ENCODE measurements around the gene PLXDC1. TPM values are rescaled to one million over a fixed set of nuclear protein-coding genes. Genes with fewer than 3 reads are reported as not detected.
A peak's percentile ranks its signal among the peaks of the same experiment; 100 is the strongest.

The PLXDC1 gene
- total and polyA plus RNA-seq, 2 of the 13 experiments (the other 11 are each of a cell fraction or from before 2014, with no cell fraction given) = not detected

- TF ChIP-seq, protein P1, sequence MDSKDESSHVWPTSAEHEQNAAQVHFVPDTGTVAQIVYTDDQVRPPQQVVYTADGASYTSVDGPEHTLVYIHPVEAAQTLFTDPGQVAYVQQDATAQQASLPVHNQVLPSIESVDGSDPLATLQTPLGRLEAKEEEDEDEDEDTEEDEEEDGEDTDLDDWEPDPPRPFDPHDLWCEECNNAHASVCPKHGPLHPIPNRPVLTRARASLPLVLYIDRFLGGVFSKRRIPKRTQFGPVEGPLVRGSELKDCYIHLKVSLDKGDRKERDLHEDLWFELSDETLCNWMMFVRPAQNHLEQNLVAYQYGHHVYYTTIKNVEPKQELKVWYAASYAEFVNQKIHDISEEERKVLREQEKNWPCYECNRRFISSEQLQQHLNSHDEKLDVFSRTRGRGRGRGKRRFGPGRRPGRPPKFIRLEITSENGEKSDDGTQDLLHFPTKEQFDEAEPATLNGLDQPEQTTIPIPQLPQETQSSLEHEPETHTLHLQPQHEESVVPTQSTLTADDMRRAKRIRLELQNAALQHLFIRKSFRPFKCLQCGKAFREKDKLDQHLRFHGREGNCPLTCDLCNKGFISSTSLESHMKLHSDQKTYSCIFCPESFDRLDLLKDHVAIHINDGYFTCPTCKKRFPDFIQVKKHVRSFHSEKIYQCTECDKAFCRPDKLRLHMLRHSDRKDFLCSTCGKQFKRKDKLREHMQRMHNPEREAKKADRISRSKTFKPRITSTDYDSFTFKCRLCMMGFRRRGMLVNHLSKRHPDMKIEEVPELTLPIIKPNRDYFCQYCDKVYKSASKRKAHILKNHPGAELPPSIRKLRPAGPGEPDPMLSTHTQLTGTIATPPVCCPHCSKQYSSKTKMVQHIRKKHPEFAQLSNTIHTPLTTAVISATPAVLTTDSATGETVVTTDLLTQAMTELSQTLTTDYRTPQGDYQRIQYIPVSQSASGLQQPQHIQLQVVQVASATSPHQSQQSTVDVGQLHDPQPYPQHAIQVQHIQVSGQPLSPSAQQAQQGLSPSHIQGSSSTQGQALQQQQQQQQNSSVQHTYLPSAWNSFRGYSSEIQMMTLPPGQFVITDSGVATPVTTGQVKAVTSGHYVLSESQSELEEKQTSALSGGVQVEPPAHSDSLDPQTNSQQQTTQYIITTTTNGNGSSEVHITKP (CRISPR knock-in tag; IDR thresholded peaks at IDR 0.05; ENCODE audit: low read depth) = 0 out of 2 replicates have a peak, but pooled peaks have one; percentile 62
- TF ChIP-seq FOXO1 (CRISPR knock-in tag; IDR thresholded peaks at IDR 0.05) = no peak; the same call in none of the 2 replicates
- no peak for TF ChIP-seq IKZF1 (IDR thresholded peaks at IDR 0.05)
- TF ChIP-seq, protein P2, sequence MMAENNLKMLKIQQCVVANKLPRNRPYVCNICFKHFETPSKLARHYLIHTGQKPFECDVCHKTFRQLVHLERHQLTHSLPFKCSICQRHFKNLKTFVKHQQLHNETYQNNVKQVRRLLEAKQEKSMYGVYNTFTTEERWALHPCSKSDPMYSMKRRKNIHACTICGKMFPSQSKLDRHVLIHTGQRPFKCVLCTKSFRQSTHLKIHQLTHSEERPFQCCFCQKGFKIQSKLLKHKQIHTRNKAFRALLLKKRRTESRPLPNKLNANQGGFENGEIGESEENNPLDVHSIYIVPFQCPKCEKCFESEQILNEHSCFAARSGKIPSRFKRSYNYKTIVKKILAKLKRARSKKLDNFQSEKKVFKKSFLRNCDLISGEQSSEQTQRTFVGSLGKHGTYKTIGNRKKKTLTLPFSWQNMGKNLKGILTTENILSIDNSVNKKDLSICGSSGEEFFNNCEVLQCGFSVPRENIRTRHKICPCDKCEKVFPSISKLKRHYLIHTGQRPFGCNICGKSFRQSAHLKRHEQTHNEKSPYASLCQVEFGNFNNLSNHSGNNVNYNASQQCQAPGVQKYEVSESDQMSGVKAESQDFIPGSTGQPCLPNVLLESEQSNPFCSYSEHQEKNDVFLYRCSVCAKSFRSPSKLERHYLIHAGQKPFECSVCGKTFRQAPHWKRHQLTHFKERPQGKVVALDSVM (CRISPR knock-in tag; IDR thresholded peaks at IDR 0.05) = no peak
- TF ChIP-seq MTF1 (CRISPR knock-in tag; IDR thresholded peaks at IDR 0.05) = no peak
- TF ChIP-seq ZNF367 (CRISPR knock-in tag; IDR thresholded peaks at IDR 0.05; ENCODE audit: borderline replicate concordance) = no peak
- no peak for TF ChIP-seq BCL3 (CRISPR knock-in tag; IDR thresholded peaks at IDR 0.05)
- no peak for TF ChIP-seq SNAI1 (CRISPR knock-in tag; IDR thresholded peaks at IDR 0.05; ENCODE audit: borderline replicate concordance)
- no peak for TF ChIP-seq TCF12 (IDR thresholded peaks at IDR 0.05)
- TF ChIP-seq TCF12 (CRISPR knock-in tag; IDR thresholded peaks at IDR 0.05) = no peak
- no peak for TF ChIP-seq LCORL (IDR thresholded peaks at IDR 0.05)
- TF ChIP-seq LCORL (CRISPR knock-in tag; IDR thresholded peaks at IDR 0.05) = no peak
- no peak for TF ChIP-seq HNF1A (IDR thresholded peaks at IDR 0.05; ENCODE audit: low read depth)
- TF ChIP-seq HNF1A (CRISPR knock-in tag; IDR thresholded peaks at IDR 0.05; ENCODE audit: borderline replicate concordance) = no peak; the same call in 1 of the 2 replicates
- TF ChIP-seq JARID2 (CRISPR knock-in tag; IDR thresholded peaks at IDR 0.05; ENCODE audit: insufficient replicate concordance) = no peak
- TF ChIP-seq ZNF253 (CRISPR knock-in tag; IDR thresholded peaks at IDR 0.05; ENCODE audit: borderline replicate concordance) = no peak
- TF ChIP-seq ZNF225 (CRISPR knock-in tag; IDR thresholded peaks at IDR 0.05) = no peak; the same call in 1 of the 2 replicates
- peak; percentile 32; the same call in 1 of the 2 replicates for TF ChIP-seq BHLHE40 (IDR thresholded peaks at IDR 0.05; ENCODE audit: low read length)
- no peak for TF ChIP-seq CCDC6 (CRISPR knock-in tag; IDR thresholded peaks at IDR 0.05)
These were observed 2.2 kb upstream of the PLXDC1 start (continued) for GRCh38 chr17:39153599-39154051.
